ENCODE measurements around the gene TMPRSS6.

DNA sequence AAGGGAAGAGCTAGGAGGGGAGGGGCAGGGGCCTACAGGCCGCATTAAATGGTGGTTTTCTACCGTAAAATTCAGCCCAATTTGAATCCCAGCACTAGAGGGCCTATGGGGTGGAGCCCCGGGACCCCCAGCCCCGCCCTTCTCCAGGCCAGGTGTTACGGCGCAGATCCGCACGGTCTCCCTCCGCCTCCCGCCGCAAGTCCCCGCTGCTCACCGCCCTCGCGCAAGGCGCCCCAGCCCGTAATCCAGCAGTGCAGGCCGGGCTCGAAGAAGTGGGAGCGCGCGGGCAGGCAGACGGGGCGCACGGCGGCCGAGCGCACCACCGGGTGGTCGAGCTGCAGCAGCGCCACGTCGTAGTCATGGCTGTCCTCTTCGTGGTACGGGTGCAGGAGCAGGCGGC lies 40.7 kb downstream of the TMPRSS6 start:
- TF ChIP-seq CTCF (conservative IDR thresholded peaks at IDR 0.05 in 1 of 2, IDR thresholded peaks at IDR 0.05 in 1 of 2; ENCODE audit: low read depth in 1 of 2, low read length in 2 of 2) (no peak), EZH2 (IDR thresholded peaks at IDR 0.05; ENCODE audit: low read length, missing control alignments) (peak; percentile 45)
